GM19324 (cell line): ENCODE results near the gene CPPED1.

Source experiments
- ATAC-seq: cut with Tn5 transposase; IDR thresholded peaks from one replicate; pipeline ENCODE4 v1.9.1; 2021; ENCODE audit warnings: mild to moderate bottlenecking, moderate library complexity; ENCODE audit not compliant: unreplicated experiment, low FRiP score

CPPED1 gene

DNA sequence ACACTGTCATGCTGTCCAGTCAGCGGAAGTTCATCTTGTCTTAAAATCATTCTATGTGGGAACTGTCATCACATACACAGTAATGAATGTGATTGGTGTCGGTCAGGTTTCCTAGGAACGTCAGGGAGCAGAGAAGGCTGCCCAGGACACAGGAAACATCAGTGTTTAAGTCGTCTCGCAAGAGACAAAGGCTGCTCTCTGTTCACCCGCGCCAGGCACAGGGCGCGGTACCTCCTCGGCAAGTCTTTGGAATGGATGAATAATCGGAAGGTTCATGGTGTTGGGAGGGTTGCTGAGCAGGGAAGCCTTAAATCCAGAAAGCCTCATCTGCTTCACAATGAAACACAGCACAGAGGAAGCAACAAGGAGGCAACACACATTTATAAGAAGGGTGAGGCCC lies 148.2 kb downstream of the CPPED1 start:
- no peak for ATAC-seq

DNA sequence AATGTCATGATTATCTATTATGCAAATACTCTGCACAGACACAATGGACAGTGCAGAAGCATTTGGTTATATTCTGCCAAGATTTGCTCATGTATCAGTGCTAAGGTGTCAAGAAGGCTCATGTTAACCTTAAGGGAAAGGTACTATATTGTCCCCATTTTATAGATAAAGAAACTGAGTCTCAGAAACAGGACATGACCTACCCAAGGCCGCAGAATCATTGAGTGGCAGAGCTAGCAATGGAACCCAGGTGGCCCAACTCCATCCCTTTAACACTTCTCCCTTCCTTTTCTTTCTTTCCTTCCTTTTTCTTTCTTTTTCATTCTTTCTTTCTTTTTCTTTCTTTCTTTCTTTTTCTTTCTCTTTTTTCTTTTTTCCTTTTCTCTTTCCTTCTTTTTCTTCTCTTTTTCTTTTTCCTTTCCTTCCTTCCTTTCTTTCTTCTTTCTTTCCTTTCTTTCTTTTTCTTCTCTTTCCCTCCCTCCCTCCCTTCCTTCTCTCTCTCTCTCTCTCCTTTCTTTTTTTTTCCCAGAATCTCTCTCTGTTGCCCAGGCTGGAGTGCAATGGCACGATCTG lies 149.8 kb downstream of the CPPED1 start:
- no peak for ATAC-seq

DNA sequence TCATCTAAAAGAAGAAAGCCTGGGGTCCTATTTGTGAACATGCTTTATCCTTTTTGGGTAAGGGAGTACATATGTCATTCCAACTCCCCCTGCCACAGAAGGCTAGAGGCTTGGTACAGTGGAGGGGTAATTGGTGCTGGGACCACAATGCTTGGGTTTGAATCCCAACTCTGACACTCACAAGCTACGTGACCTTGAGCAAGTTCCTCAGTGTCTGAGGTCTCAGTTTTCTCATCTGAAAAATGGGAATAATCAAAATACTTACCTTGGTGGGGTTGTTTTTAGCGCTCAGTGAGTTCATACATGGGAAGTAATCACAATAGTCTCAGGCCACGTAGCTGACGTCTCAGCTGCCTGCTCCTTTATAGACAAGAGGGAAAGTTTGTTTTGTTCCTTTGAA lies 150.8 kb downstream of the CPPED1 start:
- ATAC-seq = no peak

DNA sequence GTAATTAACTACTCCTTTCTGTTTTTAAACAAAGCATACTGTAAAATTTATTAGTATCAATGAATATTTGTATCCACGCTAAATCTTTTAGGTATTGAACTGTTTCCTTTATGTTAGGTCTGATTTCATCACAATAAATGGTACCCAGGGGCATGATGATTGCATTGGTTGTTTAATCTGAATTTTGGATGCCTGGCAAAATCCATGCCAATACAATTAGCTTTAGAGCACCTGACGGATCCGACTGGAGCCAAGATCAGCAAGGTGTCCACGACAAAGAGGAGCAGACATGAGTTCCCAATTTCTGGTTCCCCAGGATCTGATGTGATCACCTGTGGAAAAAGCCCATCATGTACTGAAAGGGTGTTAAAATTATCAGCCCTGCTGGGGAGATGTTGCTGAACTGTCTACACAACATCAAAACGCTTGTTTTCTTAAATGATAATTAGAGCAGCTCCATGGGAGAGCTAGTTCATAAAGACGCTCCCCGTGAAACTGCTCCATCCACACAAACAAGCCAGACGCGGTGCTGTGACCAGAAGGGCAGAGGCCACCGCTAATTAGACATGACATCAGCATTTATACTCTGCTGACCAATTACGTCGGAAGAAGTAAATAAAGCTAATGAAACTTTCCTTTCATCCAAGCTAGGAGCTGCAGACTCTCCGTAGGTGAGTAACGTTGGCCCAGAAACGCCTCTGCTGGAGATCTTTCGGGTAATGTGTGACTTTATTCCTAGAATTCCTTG lies 151.7 kb downstream of the CPPED1 start:
- no peak for ATAC-seq

DNA sequence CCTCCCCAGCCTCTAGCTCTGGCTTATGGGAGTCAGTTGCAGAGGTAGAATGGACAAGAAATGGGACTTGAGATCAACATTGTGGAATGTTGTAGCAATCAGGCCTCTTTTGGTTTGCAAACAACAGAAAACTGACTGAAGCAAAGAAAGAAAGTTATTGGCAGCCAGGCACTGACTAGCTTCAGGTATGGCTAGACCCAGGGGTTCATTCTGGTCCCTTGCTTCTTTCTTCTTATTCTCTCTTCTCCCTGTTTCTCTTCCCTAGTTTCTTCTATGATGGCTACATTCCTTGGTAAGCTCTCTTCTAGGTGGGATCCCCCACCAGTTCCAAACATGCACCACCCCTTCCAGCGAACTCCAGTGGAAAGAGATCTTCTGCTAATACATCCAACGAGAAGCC lies 154.3 kb downstream of the CPPED1 start:
- no peak for ATAC-seq

DNA sequence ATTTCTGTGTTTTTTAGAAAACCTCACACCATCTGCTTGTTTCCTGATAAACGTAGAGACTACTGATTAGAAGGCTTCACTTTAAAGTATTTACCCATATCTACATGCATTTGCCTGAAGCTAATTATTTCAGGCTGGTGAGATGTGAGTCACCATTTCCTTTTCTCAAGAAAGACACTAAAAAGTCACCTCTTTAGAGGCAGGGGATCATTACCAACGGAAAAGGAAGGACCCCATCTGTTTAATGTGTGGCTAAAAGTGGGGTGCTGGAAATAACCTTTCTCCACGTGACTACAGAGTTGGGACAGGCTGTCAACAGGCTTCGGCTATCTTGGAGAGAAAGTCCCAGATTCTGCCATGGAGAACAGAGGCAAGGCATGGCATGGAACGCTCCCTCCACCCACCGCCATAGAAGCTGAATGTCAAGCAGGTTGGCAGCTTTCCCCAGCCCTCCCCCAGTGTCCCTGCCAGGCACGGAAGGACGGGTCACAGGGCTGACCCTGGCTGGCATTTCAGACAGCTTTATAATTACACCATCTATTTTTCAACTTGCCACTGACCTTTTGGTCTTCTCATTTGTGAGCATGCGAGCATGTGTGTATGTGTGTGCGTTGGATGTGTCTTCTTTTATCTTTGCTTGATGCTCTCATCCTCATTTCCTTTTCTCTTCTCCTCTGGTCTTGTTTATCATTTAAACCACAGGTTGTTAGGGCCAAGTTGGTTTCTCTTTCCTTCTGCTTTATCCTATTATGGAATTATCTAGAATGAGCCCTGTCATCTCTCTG lies 157.0 kb downstream of the CPPED1 start:
- ATAC-seq = no peak

DNA sequence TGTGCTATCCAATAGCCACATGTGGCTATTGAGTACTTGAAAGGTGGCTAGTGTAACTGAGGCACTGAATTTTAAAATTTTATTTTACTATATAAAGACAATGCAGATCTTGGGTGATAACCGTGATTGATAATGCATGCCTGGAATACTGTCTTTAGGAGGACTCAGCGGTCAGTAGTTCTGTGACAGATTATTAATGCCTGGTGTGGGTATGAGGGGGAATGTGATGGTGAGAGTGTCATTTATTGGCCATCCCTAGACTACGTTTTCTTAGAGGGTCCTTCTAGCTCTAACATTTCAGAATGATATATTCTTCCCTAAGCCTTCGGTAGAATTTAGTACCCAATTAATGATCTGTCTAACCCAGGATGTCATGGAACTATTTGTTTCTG lies 157.6 kb downstream of the CPPED1 start:
- no peak for ATAC-seq

DNA sequence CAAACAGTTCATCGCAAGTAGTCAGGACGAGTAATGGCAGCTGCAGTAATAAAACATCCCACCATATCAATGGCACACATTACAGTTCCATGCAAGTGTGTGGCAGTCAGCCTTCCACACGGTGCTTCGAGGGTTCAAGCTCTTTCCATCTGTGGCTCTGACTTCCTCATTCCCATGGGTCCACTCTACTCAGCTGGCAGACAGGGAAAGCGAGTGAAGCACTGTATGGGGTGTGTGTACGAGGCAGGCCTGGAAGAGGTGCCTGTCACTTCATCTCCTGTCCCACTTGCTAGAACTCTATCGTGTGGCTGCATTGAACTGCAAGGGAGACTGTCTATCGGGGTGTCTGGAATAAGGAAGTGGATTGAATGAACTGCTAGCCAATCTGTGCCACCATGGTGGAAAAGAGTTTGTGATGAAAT lies 160.6 kb downstream of the CPPED1 start:
- no peak for ATAC-seq

DNA sequence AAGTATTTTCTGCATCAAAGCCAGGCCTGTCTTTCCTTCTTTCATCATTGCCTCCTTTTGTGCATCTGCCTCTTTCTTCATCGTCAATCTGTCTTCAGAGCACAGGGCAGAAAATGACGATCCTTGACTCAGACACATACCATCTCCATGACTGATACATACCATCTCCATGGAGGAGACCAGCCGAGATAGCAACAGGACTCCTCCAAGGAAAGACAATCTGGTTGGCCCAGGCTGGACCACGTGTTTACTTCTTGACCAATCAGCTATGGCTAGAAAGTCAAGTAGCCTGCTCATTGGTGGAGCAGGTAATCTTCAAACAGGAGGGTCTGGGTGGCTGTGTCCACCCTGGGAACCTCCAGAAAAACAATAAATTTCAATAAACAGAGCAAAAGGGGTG lies 164.6 kb downstream of the CPPED1 start:
- no peak for ATAC-seq

DNA sequence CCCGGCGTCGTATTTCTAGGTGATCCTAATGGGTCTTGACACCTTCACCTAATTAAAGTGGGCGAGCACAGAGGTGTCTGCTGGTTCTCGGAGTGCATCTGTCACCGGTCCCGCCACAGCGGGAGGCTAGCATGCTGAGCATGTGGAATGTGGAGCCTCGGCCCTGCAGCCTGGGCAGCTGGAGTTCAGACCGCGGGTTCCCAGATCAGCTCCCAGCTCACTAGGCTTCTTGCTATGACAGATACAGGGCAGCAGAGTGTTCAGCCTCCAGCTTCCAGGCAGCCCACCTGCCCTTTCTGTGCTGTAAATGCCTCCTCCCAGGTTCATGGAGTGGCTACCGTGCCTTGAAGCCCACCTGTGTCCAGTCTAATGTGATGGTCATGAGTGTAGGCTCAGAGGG lies 166.7 kb downstream of the CPPED1 start:
- ATAC-seq = no peak

DNA sequence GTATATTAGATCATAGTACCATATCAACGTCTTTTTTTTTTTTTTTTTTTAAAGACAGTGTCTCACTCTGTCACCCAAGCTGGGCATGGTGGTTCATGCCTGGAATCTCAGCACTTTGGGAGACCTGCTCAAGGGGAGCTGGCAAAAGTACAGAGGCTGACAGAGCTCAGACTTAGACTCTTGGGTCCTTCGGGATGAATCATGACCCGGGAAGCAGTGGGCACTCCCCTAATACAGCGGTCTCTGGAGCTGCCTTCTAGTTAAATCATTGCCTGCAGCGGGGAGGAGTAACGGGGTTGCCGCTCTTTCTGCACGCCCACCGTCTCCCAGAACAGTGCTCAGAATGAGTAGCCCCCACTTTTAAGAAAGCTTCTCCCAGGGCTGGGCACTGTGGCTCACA lies 174.4 kb downstream of the CPPED1 start:
- no peak for ATAC-seq

DNA sequence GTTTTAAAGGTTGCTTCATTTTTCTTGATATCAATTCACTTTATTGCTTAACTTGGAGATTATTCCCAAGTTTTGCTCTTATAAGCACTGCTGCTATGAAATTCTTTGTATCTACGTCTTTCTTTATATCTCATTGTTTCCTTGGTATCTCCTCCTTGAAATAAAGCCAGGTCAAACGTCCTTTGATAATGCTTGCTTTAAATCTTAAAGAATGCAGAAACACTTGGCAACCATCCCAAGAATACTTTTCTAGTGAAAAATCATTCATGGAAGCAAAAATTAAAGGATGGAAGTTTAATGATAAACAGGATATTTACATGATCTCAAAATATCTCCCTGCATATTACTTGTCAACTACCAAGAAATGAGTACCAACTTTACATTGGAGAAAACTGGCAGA lies 175.2 kb downstream of the CPPED1 start:
- ATAC-seq = no peak

DNA sequence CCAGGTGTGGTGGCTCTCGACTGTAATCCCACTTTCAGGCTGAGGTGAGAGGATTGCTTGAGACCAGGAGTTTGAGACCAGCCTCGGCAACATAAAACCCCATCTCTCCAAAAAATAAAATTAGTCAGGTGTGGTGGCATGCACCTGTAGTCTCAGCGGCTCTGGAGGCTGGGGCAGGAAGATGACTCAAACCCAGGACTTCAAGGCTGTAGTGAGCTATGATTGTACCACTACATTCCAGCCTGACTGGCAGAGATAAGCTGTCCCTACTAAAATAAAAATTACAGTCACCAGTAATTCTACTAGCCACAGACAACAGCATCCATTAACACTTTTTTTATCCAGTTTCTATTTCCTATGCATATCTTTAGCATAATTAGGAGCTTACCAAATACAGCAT lies 176.3 kb downstream of the CPPED1 start:
- no peak for ATAC-seq

DNA sequence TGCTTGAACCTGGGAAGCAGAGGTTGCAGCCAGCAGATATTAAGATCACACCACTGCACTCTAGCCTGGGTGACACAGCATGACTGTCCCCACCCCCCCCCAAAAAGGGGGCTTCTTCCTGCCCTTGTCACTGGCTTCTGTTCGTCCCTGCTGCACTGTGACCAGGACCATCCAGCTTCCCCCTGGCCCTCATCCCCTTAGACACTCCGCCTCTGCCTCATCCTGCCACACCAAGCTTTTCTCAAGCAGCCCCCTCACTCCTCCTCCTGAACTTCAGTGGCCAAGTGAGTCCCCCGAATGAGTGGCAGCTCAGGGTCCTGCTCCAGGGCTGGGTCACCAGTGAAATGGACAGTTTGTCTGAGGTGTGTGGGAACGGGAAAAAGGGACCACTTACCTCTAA lies 177.3 kb downstream of the CPPED1 start:
- ATAC-seq = no peak

DNA sequence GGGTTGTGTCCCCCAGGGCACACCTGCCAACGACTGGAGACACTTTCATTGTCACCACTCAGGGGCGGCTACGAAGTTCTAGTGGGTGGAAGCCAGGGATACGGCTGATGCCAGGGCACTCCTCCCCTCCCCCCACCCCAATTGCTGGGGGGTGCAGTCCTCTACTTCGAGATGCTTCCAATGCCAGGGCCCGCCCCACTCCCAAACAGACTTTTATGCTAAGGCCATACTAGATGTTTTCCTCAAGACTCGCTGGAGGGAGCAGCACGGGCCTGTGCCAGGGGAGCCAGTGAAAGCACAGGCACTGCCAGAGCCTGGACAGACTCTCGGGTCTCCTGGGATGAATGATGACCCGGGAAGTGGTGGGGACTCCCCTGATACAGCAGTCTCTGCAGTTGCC lies 178.0 kb downstream of the CPPED1 start:
- no peak for ATAC-seq

DNA sequence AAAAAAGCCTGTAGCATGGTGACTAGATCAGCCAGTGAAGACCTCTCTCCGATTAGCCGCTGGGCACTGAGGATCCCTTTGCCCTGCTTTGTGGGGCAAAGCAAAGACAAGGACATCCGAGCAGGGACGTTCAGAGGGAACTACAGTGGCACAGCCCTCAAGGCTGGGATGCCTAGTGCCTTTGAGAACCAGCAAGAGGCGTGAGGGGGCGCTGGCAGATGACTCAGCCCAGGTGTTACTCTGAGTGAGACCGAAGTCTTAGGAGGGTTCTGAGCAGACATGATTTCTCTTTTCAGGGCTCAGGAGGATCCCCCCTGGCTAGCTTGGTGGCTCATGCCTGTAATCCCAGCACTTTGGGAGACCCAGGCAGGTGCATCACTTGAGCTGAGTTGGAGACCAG lies 178.6 kb downstream of the CPPED1 start:
- no peak for ATAC-seq

DNA sequence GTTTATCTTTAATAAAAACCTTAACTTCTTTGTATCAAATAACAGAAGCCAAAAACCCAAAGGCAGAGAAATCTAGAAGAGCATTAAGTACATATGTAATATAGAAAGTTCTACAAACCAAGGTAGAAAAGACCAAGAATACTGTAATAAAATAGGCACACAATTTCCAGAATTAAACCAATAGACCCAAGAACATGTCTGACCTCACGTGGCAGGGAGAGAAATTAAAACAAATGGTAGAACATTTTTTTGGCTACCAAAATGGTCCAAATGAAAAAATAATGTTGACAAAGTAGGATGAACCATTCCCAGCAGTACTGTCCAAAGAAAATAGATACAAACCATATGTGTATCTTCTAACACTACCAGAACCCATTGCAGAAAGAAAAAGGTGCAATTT lies 183.5 kb downstream of the CPPED1 start:
- no peak for ATAC-seq

DNA sequence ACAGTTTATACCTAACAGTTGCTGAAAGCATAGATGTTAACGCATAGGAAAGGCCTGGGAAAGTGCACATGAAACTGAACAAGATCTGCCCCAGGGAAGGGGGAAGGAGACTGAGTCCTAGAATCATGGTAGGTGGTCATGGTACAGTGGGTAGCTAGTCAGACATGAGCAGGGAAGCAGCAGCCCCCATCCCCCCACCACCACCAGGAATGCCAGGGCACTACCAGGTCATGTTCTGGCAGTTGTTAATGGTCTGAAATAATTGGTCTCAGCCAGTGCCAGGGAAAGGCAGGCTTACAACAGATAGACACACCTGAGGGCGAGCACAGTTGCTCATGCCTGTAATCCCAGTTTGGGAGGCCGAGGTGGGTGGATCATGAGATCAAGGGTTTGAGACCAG lies 185.2 kb downstream of the CPPED1 start:
- ATAC-seq = no peak

DNA sequence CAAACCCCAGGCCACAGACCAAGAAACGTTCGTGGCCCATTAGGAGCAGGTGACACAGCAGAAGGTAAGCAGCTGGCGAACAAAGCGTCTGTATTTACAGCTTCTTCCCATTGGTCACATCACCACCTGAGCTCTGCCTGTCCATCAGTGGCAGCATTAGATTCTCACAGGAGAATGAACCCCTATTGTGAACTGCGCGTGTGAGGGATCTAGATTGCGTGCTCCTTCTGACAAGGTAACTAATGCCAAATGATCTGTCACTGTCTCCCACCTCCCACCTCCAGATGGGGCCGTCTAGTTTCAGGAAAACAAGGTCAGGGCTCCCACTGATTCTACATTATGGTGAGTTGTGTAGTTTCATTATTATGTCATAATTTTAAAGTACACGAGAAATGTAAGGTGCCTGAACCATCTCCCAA lies 186.3 kb downstream of the CPPED1 start:
- ATAC-seq = no peak

DNA sequence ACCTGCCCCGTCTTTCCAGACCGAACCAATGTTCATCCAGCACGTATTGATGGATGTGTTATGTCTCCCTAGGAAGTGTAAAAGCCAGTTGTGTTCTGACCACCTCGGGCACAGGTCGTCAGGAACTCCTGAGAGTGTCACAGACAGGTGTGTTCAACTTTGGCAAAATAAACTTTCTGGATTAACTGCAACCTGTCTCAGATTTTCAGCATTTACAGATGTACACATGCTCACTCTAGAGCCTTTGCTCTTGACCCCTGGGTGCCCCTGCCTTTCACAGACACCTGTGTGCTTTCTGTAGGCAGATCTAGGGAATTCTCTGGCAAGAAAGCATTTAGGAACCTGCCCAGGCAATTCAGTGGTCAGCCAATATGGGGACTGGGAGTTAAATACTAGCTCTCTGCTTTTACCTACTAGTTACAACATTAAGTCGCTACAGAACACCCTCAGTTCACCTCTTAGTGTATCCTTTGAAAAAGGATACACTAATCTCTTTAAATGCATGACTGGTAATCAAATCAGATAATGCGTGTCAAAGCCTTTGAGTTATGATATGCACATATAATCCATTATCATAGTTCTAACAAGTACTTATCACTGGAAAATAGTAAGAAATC lies 188.9 kb downstream of the CPPED1 start:
- ATAC-seq = no peak

DNA sequence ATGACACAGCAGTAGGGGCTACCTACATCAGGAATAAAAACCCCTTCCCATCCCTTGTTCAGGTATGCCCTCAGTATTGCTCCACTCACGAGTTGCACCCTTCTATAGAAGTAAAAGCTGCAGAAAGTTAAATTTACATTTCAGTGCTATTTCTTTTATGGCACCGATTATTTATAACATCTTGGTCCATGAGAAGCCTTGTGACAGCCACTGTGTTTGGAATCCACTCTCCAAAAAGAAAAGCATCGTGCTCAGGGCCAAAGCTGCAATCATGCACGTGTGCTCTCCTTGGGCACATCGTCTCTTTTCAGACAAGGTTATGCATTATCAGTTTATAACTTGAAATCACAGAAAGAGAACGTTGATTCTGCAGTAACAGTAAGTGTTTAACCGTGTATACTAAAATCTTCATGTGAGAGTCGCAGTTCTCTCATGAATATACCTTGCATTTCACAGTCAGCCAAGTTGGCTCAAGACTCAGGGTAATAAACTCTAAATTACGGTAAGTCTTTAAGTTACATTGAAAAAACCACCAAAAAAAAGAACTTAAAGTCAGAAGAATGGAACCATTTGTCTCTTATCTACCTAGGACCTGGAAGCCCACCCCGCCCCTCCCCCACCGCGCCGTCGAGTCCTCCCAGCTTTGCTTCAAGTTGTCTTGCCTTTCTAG lies 189.6 kb downstream of the CPPED1 start:
- ATAC-seq = no peak
